ENCODE results near the gene ASTN2. TPM values are rescaled to one million over a fixed set of nuclear protein-coding genes. Genes with fewer than 3 reads are reported as not detected.
A peak's percentile ranks its signal among the peaks of the same experiment; 100 is the strongest.

ASTN2 gene
- total RNA-seq, 1 donor from 2014 or later: 29.0 TPM

DNA sequence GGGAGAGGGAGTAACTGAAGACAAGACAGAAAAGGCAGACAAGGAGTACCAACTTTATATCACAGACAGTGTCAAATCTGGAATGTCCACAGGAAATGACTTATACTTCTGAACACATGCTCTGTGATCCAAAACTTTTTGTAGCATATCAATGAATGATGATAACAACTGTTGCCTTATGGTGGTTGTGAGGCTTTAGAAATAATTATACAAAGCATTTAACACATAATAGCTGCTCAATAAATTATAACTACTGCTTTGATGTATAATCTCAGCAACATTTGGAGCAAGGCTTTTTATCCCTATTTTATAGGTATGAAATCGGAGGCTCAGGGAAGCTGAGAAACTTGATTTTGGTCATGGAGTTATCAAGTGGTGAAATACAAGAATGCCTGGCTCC is 3.3 kb upstream of the ASTN2 start:
- peaks cover 2% of the 10 kb centered on the region for H3K4me1 Mint-ChIP-seq (ENCODE audit: low read depth)
- no peak overlapping the region for H3K27ac Mint-ChIP-seq
- peaks cover 8% of the 10 kb centered on the region for H3K27me3 Mint-ChIP-seq
- TF ChIP-seq, protein P1, sequence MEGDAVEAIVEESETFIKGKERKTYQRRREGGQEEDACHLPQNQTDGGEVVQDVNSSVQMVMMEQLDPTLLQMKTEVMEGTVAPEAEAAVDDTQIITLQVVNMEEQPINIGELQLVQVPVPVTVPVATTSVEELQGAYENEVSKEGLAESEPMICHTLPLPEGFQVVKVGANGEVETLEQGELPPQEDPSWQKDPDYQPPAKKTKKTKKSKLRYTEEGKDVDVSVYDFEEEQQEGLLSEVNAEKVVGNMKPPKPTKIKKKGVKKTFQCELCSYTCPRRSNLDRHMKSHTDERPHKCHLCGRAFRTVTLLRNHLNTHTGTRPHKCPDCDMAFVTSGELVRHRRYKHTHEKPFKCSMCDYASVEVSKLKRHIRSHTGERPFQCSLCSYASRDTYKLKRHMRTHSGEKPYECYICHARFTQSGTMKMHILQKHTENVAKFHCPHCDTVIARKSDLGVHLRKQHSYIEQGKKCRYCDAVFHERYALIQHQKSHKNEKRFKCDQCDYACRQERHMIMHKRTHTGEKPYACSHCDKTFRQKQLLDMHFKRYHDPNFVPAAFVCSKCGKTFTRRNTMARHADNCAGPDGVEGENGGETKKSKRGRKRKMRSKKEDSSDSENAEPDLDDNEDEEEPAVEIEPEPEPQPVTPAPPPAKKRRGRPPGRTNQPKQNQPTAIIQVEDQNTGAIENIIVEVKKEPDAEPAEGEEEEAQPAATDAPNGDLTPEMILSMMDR (IDR thresholded peaks at IDR 0.05; ENCODE audit: unreplicated experiment): no peak
- H3K36me3 Mint-ChIP-seq (ENCODE audit: insufficient read depth): no peaks in the 10 kb centered on the region
- H3K4me3 Mint-ChIP-seq (ENCODE audit: low read depth): no peak overlapping the region
- no peak for DNase-seq (ENCODE audit: low spot score, unreplicated experiment)
- H3K9me3 Mint-ChIP-seq (ENCODE audit: low read depth): no peaks in the 10 kb centered on the region

DNA sequence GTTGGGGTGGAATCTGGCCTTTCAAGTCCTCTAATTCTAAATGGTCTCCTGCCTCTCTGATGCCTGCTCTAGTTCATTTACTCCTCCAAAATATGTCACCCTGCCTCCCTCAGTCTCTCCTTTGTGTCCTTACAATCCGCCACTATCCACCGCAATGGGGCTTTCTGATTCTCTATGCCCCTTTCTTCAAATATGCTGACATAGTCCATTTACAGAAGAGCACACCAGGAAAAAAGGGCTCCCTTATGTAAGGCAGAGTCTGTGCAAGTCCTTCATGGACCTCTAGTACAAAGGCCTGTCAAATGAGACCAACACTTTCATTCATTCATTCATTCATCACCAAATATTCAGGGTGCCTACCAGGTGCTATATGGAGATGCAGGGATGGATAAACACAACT is 2.0 kb upstream of the ASTN2 start:
- no peak overlapping the region for H3K4me3 Mint-ChIP-seq (ENCODE audit: low read depth)
- TF ChIP-seq, protein P1 (IDR thresholded peaks at IDR 0.05; ENCODE audit: unreplicated experiment): no peak
- no peak for DNase-seq (ENCODE audit: low spot score, unreplicated experiment)
- no peaks in the 10 kb centered on the region for H3K9me3 Mint-ChIP-seq (ENCODE audit: low read depth)
- peaks cover 10% of the 10 kb centered on the region for H3K27me3 Mint-ChIP-seq
- no peaks in the 10 kb centered on the region for H3K36me3 Mint-ChIP-seq (ENCODE audit: insufficient read depth)
- H3K27ac Mint-ChIP-seq: no peak overlapping the region
- peaks cover 9% of the 10 kb centered on the region for H3K4me1 Mint-ChIP-seq (ENCODE audit: low read depth)

DNA sequence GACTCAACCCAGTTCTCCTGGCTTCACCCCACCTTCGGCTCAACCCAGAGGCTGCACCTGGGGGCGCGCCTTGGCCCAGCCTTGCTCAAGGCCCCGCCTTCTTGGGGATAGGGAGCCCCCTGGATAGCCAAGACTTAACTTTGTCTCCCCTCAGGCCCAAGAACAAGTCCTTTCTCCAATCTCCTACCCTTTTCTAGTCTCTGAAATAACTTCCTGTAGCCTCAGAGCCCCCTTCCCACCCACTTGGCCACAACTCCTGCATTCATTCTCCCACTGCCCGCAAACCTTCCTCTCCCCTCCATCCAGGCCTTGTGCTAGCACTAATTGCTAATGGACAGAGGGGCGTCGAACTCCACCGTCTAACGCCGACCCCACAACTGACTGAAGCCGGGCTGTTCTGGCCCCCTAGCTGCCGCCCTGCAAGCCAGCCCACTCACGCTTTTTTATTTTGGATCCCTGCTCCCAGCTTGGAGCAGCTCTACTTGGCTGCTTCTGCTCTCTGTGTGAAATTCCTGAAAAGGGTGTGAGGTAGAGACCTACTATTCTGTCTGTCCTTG is 579 bp upstream of the ASTN2 start:
- Mint-ChIP-seq H3K27me3 (peaks cover 10% of the 10 kb centered on the region), H3K9me3 (ENCODE audit: low read depth) (no peaks in the 10 kb centered on the region), H3K36me3 (ENCODE audit: insufficient read depth) (no peaks in the 10 kb centered on the region), H3K27ac (no peak overlapping the region), H3K4me1 (ENCODE audit: low read depth) (peaks cover 11% of the 10 kb centered on the region), H3K4me3 (ENCODE audit: low read depth) (no peak overlapping the region)
- TF ChIP-seq, protein P1 (IDR thresholded peaks at IDR 0.05; ENCODE audit: unreplicated experiment): peak; percentile 25
- DNase-seq (ENCODE audit: low spot score, unreplicated experiment): no peak

DNA sequence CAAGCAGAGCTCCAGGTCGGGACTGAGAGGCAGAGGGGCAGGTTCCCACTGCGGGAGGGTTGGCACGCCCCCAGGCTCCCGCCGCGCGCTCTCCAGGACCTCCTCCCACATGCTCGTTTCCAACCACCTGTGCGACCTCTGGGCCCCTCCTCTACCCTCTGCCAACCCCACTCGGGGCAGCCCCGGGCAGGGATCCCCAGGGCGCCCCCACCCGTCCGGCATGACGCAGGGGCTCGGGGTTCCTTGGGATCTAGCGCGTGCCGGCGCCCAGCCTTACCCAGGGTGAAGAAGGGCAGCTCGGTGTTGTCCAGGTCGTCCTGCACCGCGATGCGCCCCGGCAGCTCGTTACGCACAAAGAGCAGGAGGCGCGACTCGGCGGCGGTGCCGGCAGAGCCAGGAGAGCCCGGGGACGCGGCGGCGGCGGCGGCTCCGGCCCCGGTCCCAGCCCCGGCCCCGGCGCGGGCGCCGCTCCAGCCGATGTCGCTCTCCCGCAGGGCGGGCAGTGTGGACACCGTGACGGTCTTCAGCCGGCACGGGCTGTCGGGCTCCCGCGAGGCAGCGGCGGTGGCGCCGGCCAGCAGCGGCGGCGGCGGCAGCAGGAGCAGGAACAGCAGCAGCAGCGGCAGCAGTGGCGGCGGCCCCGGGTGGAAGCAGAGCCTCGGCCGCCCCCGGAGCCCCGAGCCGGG is 494 bp downstream of the ASTN2 start:
- TF ChIP-seq, protein P1 (IDR thresholded peaks at IDR 0.05; ENCODE audit: unreplicated experiment): peak; percentile 24
- H3K36me3 Mint-ChIP-seq (ENCODE audit: insufficient read depth): no peaks in the 10 kb centered on the region
- H3K9me3 Mint-ChIP-seq (ENCODE audit: low read depth): no peaks in the 10 kb centered on the region
- peaks cover 10% of the 10 kb centered on the region for H3K27me3 Mint-ChIP-seq
- DNase-seq (ENCODE audit: low spot score, unreplicated experiment): peak; percentile 37
- H3K27ac Mint-ChIP-seq: no peak overlapping the region
- peak overlapping the region; percentile 80 for H3K4me3 Mint-ChIP-seq (ENCODE audit: low read depth)
- H3K4me1 Mint-ChIP-seq (ENCODE audit: low read depth): peaks cover 11% of the 10 kb centered on the region

DNA sequence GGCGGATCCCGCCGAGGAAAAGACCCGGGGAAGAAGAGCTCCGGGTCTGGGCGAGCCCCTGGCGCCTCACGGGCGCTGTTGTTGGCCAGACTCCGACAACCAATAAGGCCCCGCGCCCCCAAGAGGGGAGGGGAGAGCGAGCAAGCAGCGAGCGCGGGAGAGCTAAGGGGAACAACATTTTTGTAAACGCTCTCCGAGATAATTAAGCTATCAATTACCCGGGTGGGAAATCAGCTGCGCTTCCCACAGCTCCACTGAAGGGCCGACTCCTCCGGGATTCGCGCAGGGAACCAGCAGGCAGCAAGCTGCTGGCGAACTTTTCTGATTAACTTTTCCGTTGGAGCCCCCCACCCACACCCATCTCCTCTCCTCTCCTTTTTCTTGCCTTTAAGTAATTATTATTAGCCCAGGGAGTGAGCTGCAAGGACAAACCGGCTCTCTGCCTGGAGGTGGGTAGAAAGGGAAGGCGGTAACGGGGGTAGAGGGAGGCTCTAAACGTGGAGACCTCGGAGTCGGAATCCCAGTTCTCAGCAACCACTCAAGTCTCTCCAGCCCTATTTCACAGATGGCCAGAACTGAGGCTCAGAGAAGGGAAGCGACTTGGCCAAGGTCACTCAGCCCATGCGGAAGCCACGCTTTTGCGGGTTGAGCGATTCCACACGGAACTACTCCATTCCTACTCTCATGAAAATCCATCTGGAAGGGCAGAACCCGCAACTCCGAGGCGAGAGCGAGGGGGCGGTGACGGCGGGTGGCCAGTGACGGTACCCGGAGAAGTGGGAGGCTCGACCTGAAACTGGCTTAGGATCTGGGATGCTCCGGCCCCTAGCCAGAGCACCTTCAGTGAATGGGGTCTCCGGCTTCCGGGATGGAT is 1.3 kb downstream of the ASTN2 start:
- Mint-ChIP-seq H3K9me3 (ENCODE audit: low read depth) (no peaks in the 10 kb centered on the region), H3K4me1 (ENCODE audit: low read depth) (peaks cover 11% of the 10 kb centered on the region), H3K27me3 (peaks cover 10% of the 10 kb centered on the region), H3K36me3 (ENCODE audit: insufficient read depth) (no peaks in the 10 kb centered on the region), H3K4me3 (ENCODE audit: low read depth) (peak overlapping the region; percentile 80), H3K27ac (no peak overlapping the region)
- TF ChIP-seq, protein P1 (IDR thresholded peaks at IDR 0.05; ENCODE audit: unreplicated experiment): peak; percentile 32
- DNase-seq (ENCODE audit: low spot score, unreplicated experiment): peak; percentile 37

Measured in progenitor cell of endocrine pancreas (in vitro differentiated cells).